HEK293 (cell line): ENCODE data around the gene ERN2.

ENCODE experiments used
- IKZF3 ChIP-seq: fragments of 450-650 bp; IDR thresholded peaks from 2 replicates; pipeline ENCODE4 v1.5.0; 2018; ENCODE audit warnings: missing biosample characterization, mild to moderate bottlenecking, missing genetic modification characterization, moderate library complexity
- KLF10 ChIP-seq: fragments of 450-650 bp; IDR thresholded peaks from 2 replicates; pipeline ENCODE4 v1.5.1; 2018; ENCODE audit warnings: missing biosample characterization, mild to moderate bottlenecking, missing genetic modification characterization
- SETDB1 ChIP-seq: IDR thresholded peaks from one replicate; pipeline ENCODE4 v1.6.1; 2017; ENCODE audit warnings: mild to moderate bottlenecking, low read length, moderate library complexity, mixed read lengths; ENCODE audit not compliant: insufficient read length
- ZNF274 ChIP-seq, 2 experiments: fragments of 200-500 bp in 1 of 2; fragments of 450-650 bp in 1 of 2; sonication (Bioruptor generic) in 1 of 2; formaldehyde crosslinking in 1 of 2; IDR thresholded peaks; 2 replicates each; pipeline versions ENCODE4 v1.5.1 to v1.6.1; 2014 to 2016; ENCODE audit warnings: borderline replicate concordance in 1 of 2, inconsistent platforms in 1 of 2, low read length in 1 of 2, missing biosample characterization in 1 of 2, missing genetic modification characterization in 1 of 2
- ZNF785 ChIP-seq: fragments of 450-650 bp; formaldehyde crosslinking; IDR thresholded peaks from 2 replicates; pipeline ENCODE4 v1.5.1; 2016; ENCODE audit warnings: missing biosample characterization, missing genetic modification characterization
- TF ChIP-seq, protein P1 (sequence below): fragments of 450-650 bp; formaldehyde crosslinking; IDR thresholded peaks from 2 replicates; pipeline ENCODE4 v1.5.1; 2016; ENCODE audit warnings: missing biosample characterization, missing genetic modification characterization

- TF ChIP-seq, protein P1, sequence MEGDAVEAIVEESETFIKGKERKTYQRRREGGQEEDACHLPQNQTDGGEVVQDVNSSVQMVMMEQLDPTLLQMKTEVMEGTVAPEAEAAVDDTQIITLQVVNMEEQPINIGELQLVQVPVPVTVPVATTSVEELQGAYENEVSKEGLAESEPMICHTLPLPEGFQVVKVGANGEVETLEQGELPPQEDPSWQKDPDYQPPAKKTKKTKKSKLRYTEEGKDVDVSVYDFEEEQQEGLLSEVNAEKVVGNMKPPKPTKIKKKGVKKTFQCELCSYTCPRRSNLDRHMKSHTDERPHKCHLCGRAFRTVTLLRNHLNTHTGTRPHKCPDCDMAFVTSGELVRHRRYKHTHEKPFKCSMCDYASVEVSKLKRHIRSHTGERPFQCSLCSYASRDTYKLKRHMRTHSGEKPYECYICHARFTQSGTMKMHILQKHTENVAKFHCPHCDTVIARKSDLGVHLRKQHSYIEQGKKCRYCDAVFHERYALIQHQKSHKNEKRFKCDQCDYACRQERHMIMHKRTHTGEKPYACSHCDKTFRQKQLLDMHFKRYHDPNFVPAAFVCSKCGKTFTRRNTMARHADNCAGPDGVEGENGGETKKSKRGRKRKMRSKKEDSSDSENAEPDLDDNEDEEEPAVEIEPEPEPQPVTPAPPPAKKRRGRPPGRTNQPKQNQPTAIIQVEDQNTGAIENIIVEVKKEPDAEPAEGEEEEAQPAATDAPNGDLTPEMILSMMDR (tag by site-specific recombination), result no peak
- TF ChIP-seq SETDB1 (no peak), ZNF274 (IDR thresholded peaks at IDR 0.05; ENCODE audit: low read length) (no peak), ZNF274 (tag by site-specific recombination; IDR thresholded peaks at IDR 0.05; ENCODE audit: borderline replicate concordance) (no peak), KLF10 (tag by site-specific recombination) (no peak), ZNF785 (no peak), IKZF3 (tag by site-specific recombination) (no peak)
Measured at GRCh38 chr16:23668873-23669272, 44.1 kb downstream of the ERN2 start.
